A549 (cell line): ENCODE measurements around the gene ADAMTS19.

Source experiments
- MYC ChIP-seq: IDR thresholded peaks from 2 replicates; pipeline ENCODE4 v1.6.1; 2012; ENCODE audit warnings: mild to moderate bottlenecking, inconsistent platforms, low read length, improper control_type of control experiment, borderline replicate concordance
- POLR2A ChIP-seq: IDR thresholded peaks from 2 replicates; pipeline ENCODE4 v1.6.1; 2012; ENCODE audit warnings: mild to moderate bottlenecking, low read length
- TF ChIP-seq, protein P1 (sequence below): fragments of >200 bp; sonication (Bioruptor Twin); formaldehyde crosslinking; IDR thresholded peaks from 3 replicates; pipeline ENCODE4 v1.5.1; 2016
- TF ChIP-seq, protein P2 (sequence below): fragments of 450-650 bp; IDR thresholded peaks from 2 replicates; pipeline ENCODE4 v1.6.1; 2014; ENCODE audit warnings: antibody characterized with exemption

DNA sequence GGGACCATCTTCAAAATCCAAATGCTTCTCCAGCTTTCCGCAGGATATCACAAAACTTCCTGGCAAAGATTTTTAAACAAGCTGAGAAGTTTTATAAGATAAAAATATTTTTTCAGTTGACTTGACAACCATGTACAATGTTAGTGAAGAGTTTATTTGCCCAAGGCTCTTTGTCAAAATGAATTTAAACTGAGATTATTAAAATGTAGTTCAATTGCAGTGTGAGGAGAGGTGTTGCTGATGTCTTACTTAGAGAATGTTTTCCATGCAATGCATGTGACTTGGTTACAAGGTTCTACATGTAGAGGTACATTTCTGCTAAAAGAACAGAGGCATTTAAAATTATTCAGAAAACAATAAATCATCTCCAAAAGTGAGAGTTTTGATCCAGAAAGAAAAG is 156.4 kb downstream of the ADAMTS19 start:
- TF ChIP-seq POLR2A (no peak), MYC (no peak)
- TF ChIP-seq, protein P1, sequence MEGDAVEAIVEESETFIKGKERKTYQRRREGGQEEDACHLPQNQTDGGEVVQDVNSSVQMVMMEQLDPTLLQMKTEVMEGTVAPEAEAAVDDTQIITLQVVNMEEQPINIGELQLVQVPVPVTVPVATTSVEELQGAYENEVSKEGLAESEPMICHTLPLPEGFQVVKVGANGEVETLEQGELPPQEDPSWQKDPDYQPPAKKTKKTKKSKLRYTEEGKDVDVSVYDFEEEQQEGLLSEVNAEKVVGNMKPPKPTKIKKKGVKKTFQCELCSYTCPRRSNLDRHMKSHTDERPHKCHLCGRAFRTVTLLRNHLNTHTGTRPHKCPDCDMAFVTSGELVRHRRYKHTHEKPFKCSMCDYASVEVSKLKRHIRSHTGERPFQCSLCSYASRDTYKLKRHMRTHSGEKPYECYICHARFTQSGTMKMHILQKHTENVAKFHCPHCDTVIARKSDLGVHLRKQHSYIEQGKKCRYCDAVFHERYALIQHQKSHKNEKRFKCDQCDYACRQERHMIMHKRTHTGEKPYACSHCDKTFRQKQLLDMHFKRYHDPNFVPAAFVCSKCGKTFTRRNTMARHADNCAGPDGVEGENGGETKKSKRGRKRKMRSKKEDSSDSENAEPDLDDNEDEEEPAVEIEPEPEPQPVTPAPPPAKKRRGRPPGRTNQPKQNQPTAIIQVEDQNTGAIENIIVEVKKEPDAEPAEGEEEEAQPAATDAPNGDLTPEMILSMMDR = no peak
- TF ChIP-seq, protein P2, sequence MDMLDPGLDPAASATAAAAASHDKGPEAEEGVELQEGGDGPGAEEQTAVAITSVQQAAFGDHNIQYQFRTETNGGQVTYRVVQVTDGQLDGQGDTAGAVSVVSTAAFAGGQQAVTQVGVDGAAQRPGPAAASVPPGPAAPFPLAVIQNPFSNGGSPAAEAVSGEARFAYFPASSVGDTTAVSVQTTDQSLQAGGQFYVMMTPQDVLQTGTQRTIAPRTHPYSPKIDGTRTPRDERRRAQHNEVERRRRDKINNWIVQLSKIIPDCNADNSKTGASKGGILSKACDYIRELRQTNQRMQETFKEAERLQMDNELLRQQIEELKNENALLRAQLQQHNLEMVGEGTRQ = no peak
